Fibroblast of upper back skin (primary cell): ENCODE measurements around the gene OSBPL5.
A peak's percentile ranks its signal among the peaks of the same experiment; 100 is the strongest.

Source experiments
- DNase-seq: peaks from one replicate; pipeline ENCODE4 v3.0.0-alpha.2; 2013

The OSBPL5 gene, protein sequence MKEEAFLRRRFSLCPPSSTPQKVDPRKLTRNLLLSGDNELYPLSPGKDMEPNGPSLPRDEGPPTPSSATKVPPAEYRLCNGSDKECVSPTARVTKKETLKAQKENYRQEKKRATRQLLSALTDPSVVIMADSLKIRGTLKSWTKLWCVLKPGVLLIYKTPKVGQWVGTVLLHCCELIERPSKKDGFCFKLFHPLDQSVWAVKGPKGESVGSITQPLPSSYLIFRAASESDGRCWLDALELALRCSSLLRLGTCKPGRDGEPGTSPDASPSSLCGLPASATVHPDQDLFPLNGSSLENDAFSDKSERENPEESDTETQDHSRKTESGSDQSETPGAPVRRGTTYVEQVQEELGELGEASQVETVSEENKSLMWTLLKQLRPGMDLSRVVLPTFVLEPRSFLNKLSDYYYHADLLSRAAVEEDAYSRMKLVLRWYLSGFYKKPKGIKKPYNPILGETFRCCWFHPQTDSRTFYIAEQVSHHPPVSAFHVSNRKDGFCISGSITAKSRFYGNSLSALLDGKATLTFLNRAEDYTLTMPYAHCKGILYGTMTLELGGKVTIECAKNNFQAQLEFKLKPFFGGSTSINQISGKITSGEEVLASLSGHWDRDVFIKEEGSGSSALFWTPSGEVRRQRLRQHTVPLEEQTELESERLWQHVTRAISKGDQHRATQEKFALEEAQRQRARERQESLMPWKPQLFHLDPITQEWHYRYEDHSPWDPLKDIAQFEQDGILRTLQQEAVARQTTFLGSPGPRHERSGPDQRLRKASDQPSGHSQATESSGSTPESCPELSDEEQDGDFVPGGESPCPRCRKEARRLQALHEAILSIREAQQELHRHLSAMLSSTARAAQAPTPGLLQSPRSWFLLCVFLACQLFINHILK

DNA sequence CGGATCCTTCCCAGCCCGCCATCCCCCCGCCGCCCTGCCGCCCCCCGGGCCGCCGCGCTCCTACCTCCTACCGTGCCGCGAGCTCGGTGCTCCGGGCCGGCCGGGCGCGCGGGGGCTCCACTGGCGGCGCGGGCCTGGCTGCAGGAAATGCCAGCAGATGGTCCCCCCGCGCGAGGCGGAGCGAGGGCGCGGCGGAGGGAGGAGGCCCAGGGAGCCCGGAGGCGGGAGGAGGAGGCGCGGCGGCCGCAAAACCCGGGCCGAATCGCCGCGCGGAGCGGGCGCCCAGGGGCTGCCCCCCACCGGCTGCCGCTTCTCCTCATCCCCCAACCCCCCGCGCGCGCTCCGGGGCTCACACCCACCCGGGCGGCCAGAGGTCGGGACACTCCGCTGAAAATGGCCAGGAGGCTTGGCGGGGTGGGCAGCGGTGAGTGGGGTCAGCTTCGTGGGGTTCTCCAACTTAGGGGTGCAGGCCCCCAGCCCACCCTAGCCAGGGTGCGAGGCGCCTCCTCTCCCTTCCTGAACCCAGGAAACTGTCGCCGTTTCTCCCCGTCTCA lies at the start of gene OSBPL5:
Gene OSBPL5, minus strand, starts transcription at position 159 of the 554 bp plus-strand sequence. CDS start 36,162 bp downstream, outside the sequence.
- peak; percentile 70 for DNase-seq

DNA sequence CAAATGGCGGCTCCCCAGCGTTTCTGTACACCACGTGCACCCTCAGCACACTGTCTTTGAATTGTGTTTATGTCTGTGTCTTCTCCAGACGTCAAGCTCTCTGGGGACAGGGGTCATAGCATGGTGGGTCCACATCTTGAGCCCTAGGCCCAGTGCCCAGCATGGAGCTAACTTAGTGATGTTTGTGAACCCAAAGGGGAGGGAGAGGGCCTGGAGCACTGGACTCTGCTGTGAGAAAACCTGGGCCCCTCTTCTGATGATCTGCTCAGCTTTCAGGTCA lies 49.2 kb upstream of the OSBPL5 start:
- DNase-seq = no peak

DNA sequence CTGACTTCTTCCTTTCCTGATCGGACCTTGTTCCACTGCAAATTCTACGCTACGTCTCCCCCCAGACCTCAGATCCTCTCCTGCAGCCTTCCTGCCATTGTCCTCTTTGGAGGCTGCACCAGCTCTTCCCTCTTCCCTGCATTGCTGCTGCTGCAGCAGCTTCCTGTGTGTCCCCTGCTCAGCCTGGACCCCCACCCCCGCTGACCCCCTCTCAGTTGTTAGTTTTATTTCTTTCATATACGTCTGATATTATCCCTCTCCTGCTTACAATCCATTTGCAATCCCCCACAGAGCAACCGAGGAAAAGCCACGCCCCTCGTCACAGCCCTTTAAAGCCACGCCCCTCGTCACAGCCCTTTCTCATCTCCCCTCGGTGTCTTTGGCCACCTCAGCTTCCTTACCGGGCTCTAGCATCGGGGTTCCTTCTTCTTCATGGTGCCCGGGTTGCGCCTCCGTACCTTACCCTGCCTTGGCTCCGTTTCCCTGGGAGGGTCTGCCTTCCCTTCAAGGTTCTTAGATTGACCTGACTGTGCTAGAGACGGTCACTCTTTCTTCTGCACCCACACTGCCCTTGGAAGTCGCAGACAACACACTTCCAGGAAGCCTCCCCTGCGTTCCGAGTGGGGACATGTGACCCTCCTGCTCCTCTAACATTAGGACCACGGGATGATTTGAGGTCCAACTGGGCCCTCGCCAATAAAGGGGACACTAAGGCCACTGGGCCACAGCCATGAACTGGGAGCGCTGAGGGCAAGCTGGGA lies 48.7 kb upstream of the OSBPL5 start:
- no peak for DNase-seq

DNA sequence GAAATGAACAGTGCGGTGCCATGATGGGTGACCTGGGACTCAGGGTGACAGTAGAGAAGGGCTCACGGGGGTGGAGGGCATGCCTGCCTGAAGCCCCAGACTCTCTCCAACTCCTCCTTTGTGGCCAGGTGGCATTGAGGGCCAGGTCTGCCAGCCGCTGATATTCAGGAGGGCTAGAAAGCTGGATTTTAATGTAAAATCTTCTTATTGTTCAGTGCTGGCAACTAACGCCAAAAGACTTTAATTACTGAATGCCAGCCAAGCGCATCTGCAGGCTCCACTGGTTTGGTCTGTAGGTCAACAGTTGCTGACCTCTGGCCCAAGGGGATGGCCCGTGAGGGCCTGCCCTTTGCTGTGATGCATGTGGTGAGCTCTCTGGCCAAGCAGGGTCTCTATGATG lies 43.2 kb upstream of the OSBPL5 start:
- DNase-seq = no peak

DNA sequence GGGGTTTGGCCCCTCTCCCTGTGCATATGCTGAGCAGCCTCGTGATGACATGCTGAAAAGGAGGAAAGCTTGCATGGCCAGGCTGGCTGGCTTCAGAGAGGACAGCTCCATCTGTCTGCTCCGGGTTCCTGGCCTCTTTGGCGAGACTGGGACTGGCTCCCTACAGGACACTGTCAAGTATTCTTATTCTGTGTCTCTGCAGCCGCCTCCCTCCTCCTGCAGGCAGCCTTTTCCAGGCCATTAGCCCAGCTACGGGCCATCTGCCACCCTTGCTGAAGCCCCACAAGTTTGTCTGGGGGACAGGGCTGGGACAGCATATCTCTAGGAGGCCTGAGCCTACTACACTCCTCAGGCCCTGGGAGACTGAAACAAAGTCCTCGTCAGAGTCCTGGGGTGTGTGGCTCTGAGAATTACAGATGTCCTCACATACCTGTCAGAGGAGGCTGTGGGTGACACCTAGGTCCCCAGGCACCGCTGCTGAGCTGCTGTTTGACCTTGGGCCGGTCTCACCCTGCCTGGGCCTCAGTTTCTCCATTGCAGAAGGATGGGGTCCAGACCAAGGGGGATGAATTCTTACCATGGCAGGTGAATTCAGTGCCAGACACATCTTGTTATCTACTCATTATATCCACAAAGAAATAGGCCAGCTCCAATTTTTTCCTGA lies 42.5 kb upstream of the OSBPL5 start:
- DNase-seq = no peak

DNA sequence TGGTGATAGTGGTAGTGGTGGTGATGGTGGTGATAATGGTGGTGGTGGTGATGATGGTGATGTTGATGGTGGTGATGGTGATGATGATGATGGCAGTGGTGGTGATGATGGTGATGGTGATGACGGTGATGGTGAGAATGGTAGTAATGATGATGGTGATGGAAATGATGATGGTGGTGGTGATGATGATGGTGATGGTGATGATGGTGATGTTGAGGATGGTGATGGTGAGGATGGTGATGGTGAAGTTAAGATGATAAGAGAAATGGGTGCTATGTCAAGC lies 41.8 kb upstream of the OSBPL5 start:
- DNase-seq = no peak

DNA sequence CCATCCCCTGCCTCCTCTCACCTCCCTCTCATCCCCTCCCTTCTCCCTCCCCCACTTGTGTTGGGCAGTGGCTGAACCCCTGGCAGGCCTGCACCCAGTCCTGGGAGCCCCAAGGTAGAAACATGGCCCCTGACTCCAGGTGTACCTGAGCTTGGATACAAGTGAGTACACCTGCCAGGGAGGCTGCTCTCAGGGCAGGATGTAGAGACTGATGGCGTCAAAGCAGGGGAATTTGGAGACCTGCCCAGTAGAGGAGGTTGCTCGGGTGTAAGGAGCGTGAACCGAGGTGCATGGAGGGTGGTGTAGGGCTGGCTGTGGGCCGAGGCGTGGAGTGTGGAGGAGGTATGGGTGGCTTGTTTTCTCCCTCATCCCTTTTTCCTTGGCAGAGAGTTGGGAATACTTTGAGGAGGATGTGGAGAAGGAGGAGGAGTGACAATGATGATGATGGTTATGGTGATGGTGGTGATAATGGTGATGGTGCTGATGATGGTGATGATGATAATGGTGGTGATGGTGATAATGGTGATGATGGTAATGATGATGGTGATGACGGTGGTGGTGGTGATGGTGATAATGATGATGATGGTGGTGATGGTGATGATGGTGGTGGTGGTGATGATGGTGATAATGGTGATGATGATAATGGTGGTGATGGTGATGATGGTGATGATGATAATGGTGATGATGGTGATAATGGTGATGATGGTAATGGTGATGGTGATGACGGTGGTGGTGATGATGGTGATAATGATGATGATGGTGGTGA lies 41.2 kb upstream of the OSBPL5 start:
- DNase-seq = no peak

DNA sequence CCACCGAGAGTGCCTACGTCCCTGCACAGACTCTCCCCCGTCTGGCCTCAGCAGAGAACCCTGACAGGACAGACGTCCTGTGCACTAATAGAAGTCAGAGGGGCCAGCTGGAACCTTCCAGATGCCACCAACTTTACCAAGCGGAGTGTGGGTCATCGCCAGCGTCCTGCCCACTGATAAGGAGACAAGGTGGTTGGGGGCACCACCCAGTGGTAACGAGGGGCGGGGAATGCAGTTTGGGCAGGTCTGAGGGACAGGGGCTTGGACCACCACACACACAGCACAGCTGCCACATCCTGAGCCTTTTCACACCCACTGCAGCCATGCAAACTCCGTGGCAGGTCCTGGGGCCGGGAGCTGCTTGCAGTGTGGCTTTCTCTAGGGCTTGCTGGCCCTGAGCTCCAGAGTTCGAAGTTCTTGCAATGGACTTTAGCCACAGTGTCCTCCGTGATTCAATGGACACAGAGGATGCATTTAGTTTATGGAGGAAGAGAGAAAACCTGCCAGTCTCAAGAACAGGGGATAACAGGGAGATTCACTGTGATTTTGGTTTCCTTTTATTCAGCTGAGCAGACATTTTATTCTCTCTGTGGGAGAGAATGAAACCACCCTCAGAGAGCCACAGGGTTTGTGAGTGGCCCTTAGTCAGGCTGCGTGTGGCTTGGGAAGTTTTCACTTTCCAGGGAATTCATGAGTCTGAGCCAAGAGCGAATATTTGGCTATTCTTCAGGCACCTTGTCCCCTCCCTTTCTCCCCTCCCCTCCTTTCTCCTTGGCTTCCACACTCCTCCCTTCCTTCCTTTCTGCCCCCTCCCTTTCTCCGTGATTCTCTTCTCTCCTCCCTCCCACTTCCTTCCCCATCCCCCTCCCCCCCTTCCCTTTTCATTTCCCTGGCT lies 40.4 kb upstream of the OSBPL5 start:
- DNase-seq = peak; percentile 31

DNA sequence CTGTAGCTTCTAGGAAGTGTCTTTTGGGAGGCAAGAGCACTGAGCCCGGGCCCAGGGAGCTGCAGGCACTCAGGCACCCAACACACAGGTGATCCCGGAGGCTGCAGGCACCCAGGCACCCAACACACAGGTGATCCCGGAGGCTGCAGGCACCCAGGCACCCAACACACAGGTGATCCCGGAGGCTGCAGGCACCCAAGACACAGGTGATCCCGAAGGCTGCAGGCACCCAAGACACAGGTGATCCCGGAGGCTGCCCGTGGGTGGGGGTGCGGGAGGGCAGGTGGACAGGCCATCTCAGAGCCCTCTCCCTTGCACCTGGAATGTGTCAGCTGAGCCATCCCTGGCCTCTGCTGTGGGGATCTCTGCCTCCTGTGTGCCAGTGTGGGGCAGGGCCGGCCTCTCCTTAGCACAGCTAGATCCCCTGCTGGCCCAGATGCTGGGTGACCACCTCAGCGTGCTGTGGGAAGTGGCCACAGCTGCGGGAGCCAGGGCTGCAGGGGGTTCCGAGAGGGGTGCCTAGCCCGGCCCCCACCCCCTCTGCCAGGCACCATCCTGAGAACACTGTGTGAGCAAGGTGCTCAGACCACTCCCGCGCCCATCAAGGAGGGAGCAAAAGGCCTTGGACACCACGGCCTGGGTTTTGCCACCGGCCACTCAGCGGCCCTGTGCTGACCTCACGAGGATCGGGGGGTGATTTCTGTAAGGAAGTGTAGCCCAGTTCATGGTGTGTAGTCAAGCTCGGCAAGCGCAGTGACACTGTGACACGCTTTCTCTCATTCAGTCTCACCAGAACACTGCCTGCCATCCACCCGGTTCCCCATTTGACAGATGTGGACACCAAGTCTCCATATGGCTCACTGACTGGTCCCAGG lies 39.3 kb upstream of the OSBPL5 start:
- no peak for DNase-seq

DNA sequence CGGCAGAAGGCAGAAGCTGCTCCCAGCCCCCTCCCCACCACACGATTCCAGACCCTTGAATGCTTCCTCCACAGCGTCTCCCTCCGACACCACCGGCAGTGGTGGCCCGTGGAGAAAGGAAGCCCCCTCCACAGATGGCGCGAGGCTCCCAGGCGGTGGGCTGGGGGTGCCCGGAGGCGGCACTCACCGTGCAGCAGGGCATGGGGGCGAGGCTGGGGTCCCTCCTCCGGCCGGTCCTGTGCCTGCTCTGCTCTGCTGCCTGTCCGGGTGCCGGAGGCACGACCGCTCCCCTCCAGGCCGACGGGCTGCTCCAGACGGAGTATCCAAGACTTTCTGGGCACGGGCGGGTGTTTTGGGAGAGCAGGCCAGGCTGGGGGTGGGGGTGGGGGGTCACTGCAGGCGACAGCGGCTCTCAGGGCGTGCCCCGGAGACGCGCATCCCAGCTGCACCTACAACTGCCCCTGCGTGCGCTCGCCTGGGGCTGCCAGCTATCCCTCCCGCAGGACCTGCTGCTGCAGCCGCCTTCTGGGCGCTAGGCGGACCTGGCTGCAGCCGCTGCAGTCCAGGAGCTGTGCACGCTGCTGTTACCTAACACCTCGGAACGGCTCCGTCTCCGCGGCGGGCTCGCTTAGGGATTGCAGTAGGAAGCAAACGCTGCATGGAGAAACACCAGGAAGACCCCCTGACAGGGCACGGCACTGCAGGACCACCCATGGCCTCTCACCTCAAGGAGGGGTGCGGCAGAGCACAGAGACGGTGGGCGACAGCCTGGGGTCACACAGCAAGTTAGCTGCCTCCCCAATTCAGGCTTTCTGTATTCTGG lies 38.3 kb upstream of the OSBPL5 start:
- DNase-seq = no peak

DNA sequence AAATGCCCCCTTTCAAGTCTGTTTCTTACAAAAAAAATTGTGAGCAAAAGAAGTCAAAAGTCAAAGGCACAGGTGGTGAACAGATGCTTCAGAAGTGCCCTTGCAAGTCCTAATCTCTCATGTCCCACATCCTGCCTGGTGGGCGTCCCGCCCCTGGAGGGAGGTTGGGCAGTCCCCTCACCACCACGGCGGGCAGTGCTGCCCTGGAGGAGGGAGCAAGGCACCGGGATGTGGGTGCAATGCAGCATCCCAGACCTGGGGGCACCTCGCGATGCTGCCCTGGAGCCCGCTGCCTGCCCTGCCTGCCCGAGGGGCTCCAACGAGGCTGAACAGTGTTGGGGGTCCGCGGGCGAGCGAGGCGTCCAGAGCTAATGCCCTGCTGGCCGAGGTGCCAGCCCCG lies 37.6 kb upstream of the OSBPL5 start:
- no peak for DNase-seq

DNA sequence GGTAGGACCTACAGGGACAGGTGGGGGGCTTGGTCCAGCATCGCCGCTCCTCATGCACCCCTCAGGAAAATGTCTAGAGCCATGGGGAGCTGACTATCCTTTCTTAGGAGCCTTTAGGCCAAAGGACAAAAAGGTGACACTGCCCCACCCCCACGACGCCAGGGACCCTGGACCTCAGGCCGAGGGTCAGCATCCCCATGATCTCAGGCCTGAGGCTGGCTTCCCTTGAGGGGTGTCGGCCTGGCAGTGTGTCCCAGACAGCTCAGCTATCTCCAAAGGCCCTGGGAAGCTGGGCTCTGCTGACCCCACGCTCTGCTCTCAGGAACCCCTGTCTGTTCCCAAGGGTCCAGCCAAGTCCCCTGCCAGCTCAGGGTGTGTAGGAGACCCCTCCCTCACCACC lies 37.2 kb upstream of the OSBPL5 start:
- DNase-seq = no peak

DNA sequence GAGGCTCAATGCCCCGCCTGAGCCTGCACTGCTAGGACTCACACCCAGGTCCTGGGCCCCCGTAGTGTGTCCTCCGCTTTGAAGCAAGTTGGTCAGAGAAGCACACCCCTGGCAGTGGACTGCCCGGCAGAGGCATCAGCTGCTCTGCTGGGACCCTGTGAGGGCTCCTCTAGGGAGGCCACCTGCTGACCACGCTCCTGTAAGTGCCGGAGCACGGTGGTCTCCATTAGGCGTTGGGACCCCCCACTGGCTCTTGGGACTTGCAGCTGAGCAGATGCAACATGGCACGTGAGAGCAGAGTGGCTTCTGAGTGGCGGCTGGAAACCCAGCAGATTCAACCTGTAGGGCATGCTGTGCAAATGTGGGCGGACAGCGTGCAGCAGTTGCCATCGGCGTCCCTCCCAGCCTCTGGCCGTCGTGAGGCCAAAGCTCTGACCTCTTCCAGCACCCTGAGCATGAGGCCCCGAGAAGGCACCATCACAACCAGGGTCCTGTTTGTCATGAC lies 36.6 kb upstream of the OSBPL5 start:
- DNase-seq = no peak

DNA sequence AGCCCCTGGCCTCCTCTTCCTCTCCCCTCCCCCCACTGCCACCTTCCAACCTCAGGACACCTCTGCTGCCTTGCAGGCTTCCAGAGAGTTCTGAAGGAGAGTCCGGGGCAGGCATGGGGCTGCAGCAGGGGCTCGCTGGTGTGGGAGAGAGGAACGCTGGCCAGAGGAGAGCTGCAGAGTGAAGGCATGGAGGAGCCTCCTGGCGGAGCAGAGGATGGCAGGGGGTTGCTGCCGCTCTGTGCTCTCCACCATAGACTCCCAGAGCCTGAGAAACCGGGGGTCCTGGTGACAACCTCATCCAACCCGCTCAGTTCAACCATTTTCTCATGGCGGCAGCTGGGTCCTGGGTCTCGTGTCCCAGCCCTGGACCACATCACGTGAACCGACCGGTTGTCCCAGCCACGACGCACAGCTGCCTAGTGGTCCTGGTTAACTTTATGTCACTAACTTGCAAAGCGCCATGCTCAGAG lies 36.0 kb upstream of the OSBPL5 start:
- DNase-seq = no peak

DNA sequence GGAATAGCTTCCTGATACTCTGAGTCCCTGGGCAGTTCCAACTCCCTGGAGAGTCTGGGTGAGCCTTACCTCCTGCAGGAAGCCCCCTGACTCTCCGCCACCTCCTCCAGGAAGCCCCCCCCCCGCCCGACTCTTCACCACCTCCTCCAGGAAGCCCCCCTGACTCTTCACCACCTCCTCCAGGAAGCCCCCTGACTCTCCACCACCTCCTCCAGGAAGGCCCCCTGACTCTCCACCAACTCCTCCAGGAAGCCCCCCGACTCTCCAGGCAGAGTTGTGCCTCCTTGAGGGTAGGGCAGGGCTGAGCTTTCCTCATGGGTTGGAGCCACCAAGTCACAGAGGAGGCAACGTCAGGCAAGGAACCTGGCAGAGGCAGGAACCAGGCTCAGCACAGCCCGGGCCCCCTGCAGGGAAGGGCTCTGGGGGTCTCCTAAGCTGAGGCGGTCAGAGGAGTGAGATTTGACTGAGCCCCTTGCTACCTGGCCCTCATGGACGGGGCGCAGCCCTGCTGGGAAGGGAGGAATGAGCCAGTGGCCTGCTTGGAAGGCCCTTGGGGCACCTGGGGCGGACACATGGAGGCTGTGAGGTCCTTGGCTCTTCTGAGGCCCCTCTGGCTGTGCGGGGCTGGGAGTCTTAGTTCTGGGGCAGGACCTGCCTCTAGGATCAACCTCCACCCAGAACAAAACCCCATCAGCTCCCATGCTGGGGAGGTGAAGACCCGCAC lies 35.4 kb upstream of the OSBPL5 start:
- DNase-seq = no peak

DNA sequence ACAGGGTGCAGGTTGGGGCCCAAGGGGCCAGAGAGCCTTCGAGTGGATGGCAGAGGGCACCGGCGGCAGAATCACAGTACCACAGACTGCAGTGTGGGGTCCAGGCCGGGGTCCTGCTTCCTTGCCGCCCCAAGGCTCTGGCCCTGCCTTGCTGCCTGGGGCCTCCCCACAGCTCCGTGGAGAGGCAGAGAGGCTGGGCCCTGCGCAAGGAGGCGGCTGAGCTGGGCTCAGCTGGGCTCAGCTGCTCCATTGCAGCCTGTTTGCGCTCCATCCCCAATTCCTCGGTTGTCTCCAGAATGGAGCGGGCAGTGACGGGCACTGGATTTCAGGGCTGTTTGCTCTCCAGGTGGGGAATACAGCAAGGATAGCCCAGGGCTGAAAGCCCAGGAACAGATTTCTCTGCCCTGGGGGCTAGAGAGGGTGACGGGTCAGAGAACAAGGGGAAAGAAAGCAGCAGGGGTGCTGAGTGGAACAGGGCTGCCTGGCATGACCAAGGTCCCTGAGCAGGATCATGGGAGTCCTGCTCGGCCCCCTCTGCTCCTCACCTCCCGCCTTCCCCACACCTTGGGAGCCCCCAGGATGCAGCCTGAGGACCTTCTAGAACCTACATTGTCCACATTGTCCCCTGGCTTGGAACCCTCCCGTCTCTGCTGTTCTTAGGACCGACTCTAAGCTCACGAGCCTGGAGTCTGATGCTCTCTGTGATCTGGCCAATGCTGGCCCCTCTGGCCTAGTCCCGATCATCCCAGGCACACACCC lies 34.6 kb upstream of the OSBPL5 start:
- no peak for DNase-seq

DNA sequence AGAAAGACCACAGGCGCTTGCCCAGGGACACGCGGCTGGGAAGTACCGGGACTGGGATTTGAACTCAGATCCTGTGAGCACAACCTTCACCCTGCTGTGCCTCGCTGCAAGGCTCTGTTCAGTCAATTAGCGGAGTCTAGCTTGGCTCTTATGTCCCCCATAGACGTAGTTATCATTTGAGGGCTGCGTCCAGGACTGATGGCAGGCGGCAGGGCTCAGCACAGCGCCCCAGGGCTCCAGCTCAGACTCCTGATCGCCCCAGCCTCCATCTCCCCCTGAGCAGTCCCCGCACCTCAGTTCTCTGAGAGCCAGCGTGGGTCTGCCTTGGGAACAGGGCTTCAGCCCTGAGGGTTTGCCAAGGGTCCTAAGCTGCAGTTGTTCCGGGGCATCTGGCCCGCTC lies 33.7 kb upstream of the OSBPL5 start:
- DNase-seq = no peak
